Kidney (tissue), 14 donors: Measurements from ENCODE around the gene LRRC73. TPM values are rescaled to one million over a fixed set of nuclear protein-coding genes. Genes with fewer than 3 reads are reported as not detected.

Experiments used
- DNase-seq, 5 donors: peaks; one replicate each; pipeline ENCODE4 v3.0.0-alpha.2; 2013 to 2020
- FAIRE-seq: peaks from 2 replicates; lab custom pipeline; 2012; peaks lifted over from hg19 to GRCh38; lab: Jason Lieb, UNC
- H3K27ac ChIP-seq, 2 donors: one replicate each; pipeline ENCODE4 v1.7.0; 2013; ENCODE audit warnings: low read depth in 2 of 2, low read length in 2 of 2, inconsistent platforms in 1 of 2
- H3K27me3 ChIP-seq: one replicate; pipeline ENCODE4 v1.7.1; 2013; ENCODE audit warnings: low read length, inconsistent platforms; ENCODE audit not compliant: control insufficient read depth, insufficient read depth
- H3K36me3 ChIP-seq, 3 donors: one replicate each; pipeline versions ENCODE4 v1.7.0 to v1.7.1; 2013; ENCODE audit warnings: low read length in 3 of 3, control low read depth in 1 of 3, inconsistent platforms in 1 of 3; ENCODE audit not compliant: insufficient read depth in 3 of 3, control insufficient read depth in 2 of 3
- H3K4me1 ChIP-seq, 3 donors: one replicate each; pipeline versions ENCODE4 v1.7.0 to v1.7.1; 2013; ENCODE audit warnings: low read length in 3 of 3, inconsistent platforms in 1 of 3, low read depth in 1 of 3; ENCODE audit not compliant: control insufficient read depth in 2 of 3, insufficient read depth in 2 of 3
- H3K4me3 ChIP-seq, 3 donors: one replicate each; pipeline versions ENCODE4 v1.7.0 to v1.8.1; 2013; ENCODE audit warnings: low read length in 3 of 3, control low read depth in 1 of 3, inconsistent platforms in 1 of 3
- H3K9ac ChIP-seq, 3 donors: one replicate each; pipeline versions ENCODE4 v1.7.0 to v1.7.1; 2013; ENCODE audit warnings: low read length in 3 of 3, control low read depth in 1 of 3, inconsistent platforms in 1 of 3
- H3K9me3 ChIP-seq, 3 donors: one replicate each; pipeline versions ENCODE4 v1.7.0 to v1.7.1; 2013; ENCODE audit warnings: low read length in 3 of 3, control low read depth in 1 of 3, inconsistent platforms in 1 of 3; ENCODE audit not compliant: control insufficient read depth in 2 of 3, insufficient read depth in 1 of 3
- CTCF ChIP-seq: IDR thresholded peaks from 3 replicates; pipeline ENCODE4 v1.5.1; 2012; ENCODE audit warnings: mild to moderate bottlenecking, moderate library complexity, borderline replicate concordance; ENCODE audit not compliant: insufficient read depth; ENCODE audit errors: extremely low read depth
- intact Hi-C: fragments of 100-400 bp; cut with DNase I; formaldehyde crosslinking; loops from one replicate; pipeline ENCODE4 v1.11.1; 2022
- polyA plus RNA-seq: library from polyadenylated mRNA; stranded (reverse); fragments of 350-450 nt; fragmentation: Illumina TruSeq; extraction: RNeasy Lipid Tissue Mini Kit (QIAGEN cat#74804); gene quantifications from one replicate; pipeline ENCODE4 v1.2.3, GENCODE V29; 2014; ENCODE audit warnings: low read depth, low replicate concordance; ENCODE audit not compliant: insufficient read depth
- total RNA-seq: library from RNA; stranded (reverse); fragmentation: NEBNext Ultra II Directional; extraction: Animal tissue kit (Norgen Biotek cat#: 25700); gene quantifications from one replicate; pipeline ENCODE4 v1.2.1, GENCODE V29; 2021
- donor health status: control.
- donor health status: control.
- donor health status: control.
- donor health status: control.
- donor health status: control.
- donor health status: DM: yes; HTN: yes; CAD: no.
- donor health status: Normal renal cell carcinoma (clear cell type).

The LRRC73 gene
- total and polyA plus RNA-seq, 2 donors from 2014 or later = 1.5 to 4.6 TPM

GRCh38 chr6:43524483-43524961 lies 14.4 kb upstream of the LRRC73 start:
- DNase-seq (no peak), FAIRE-seq (no peak)
- no peak overlapping the region for H3K4me3 ChIP-seq
- peaks cover 16 to 76% (median 70%) of the 10 kb centered on the region in 3 donors for H3K36me3 ChIP-seq
- no peak overlapping the region for H3K9ac ChIP-seq
- TF ChIP-seq CTCF = no peak
- H3K27ac ChIP-seq = no peak overlapping the region
- intact Hi-C loops = no loop called here
- H3K9me3 ChIP-seq = no peaks in the 10 kb centered on the region
- H3K27me3 ChIP-seq = no peaks in the 10 kb centered on the region
- no peaks in the 10 kb centered on the region for H3K4me1 ChIP-seq

GRCh38 chr6:43523284-43523683 lies 13.1 kb upstream of the LRRC73 start:
- H3K27me3 ChIP-seq = no peaks in the 10 kb centered on the region
- peaks cover 16 to 72% (median 70%) of the 10 kb centered on the region in 3 donors for H3K36me3 ChIP-seq
- no peak overlapping the region for H3K9ac ChIP-seq
- TF ChIP-seq CTCF = no peak
- DNase-seq (no peak), FAIRE-seq (no peak)
- intact Hi-C loops = no loop called here
- no peak overlapping the region for H3K4me3 ChIP-seq
- no peaks in the 10 kb centered on the region for H3K9me3 ChIP-seq
- no peak overlapping the region for H3K27ac ChIP-seq
- peaks cover under 1 to 1% (median under 1%) of the 10 kb centered on the region in 3 donors for H3K4me1 ChIP-seq

- Histone ChIP-seq H3K36me3 (peaks cover 13 to 67% (median 65%) of the 10 kb centered on the region in 3 donors), H3K4me3 (no peak overlapping the region), H3K27ac (no peak overlapping the region), H3K27me3 (no peaks in the 10 kb centered on the region), H3K9ac (no peak overlapping the region), H3K9me3 (no peaks in the 10 kb centered on the region), H3K4me1 (peaks cover 6% of the 10 kb centered on the region in 3 donors)
- intact Hi-C loops = no loop called here
- FAIRE-seq (no peak), DNase-seq (no peak)
- no peak for TF ChIP-seq CTCF
Measured at GRCh38 chr6:43522547-43523261, 12.6 kb upstream of the LRRC73 start.

- no peak for FAIRE-seq
- Histone ChIP-seq H3K4me1 (peaks cover 6% of the 10 kb centered on the region in 3 donors), H3K9ac (no peak overlapping the region), H3K4me3 (no peak overlapping the region), H3K9me3 (no peaks in the 10 kb centered on the region), H3K27me3 (no peaks in the 10 kb centered on the region), H3K36me3 (peaks cover 11 to 62% (median 58%) of the 10 kb centered on the region in 3 donors), H3K27ac (no peak overlapping the region)
- DNase-seq = no peak
- TF ChIP-seq CTCF = no peak
- intact Hi-C loops = no loop called here
Measured at GRCh38 chr6:43521836-43522235, 11.7 kb upstream of the LRRC73 start.
